DND-41 (cell line): ENCODE data around the gene RTP2.

Source experiments
- ATAC-seq: fragments of 200-7000 bp; cut with Tn5 transposase; 3 replicates; pipeline ENCODE4 v1.9.1; 2021; ENCODE audit warnings: low read depth; ENCODE audit not compliant: insufficient read depth
- DNase-seq: peaks from one replicate; pipeline ENCODE4 v3.0.0-alpha.2; 2020
- H2AFZ ChIP-seq: 2 replicates; pipeline ENCODE4 v1.6.0; 2012; ENCODE audit warnings: low read depth, low read length
- H3K27ac ChIP-seq: 2 replicates; pipeline ENCODE4 v1.5.1; 2012; ENCODE audit warnings: low read length, inconsistent platforms
- H3K27me3 ChIP-seq: fragments of 200-600 bp; sonication (generic); 2 replicates; pipeline ENCODE4 v1.6.0; 2012; ENCODE audit warnings: low read length, mild to moderate bottlenecking, inconsistent platforms; ENCODE audit not compliant: insufficient read depth, poor library complexity
- H3K36me3 ChIP-seq: 2 replicates; pipeline ENCODE4 v1.5.1; 2012; ENCODE audit warnings: low read length, inconsistent platforms; ENCODE audit not compliant: insufficient read depth
- H3K4me1 ChIP-seq: 2 replicates; pipeline ENCODE4 v1.5.1; 2012; ENCODE audit warnings: mild to moderate bottlenecking, low read length; ENCODE audit not compliant: insufficient read depth
- H3K4me2 ChIP-seq: 2 replicates; pipeline ENCODE4 v1.6.0; 2012; ENCODE audit warnings: mild to moderate bottlenecking, moderate library complexity, low read length, inconsistent platforms; ENCODE audit not compliant: insufficient read depth
- H3K4me3 ChIP-seq, 2 experiments: fragments of 200-600 bp in 1 of 2; shearing (Covaris generic) in 1 of 2; 2 replicates each; pipeline ENCODE4 v1.5.1; 2012 to 2016; ENCODE audit warnings: inconsistent platforms in 2 of 2, low read length in 2 of 2, mild to moderate bottlenecking in 2 of 2, low read depth in 1 of 2, moderate library complexity in 1 of 2
- H3K79me2 ChIP-seq: 2 replicates; pipeline ENCODE4 v1.6.0; 2012; ENCODE audit warnings: low read length, inconsistent platforms; ENCODE audit not compliant: insufficient read depth
- H3K9ac ChIP-seq: 2 replicates; pipeline ENCODE4 v1.6.0; 2012; ENCODE audit warnings: low read depth, mild to moderate bottlenecking, inconsistent platforms, low read length, moderate library complexity
- H3K9me3 ChIP-seq: 2 replicates; pipeline ENCODE4 v1.5.1; 2012; ENCODE audit warnings: low read length, moderate library complexity, mild to moderate bottlenecking, inconsistent platforms; ENCODE audit not compliant: insufficient read depth, severe bottlenecking
- H4K20me1 ChIP-seq: 2 replicates; pipeline ENCODE4 v1.6.0; 2012; ENCODE audit warnings: low read length; ENCODE audit not compliant: insufficient read depth
- EZH2 ChIP-seq: IDR thresholded peaks from 3 replicates; pipeline ENCODE4 v1.6.1; 2012; ENCODE audit warnings: borderline replicate concordance, low read depth, mild to moderate bottlenecking, moderate library complexity, low read length, inconsistent platforms; ENCODE audit not compliant: severe bottlenecking
- TF ChIP-seq, protein P1 (sequence below): IDR thresholded peaks from 2 replicates; pipeline ENCODE4 v1.5.1; 2012; ENCODE audit warnings: borderline replicate concordance, low read length, moderate library complexity, mild to moderate bottlenecking; ENCODE audit not compliant: poor library complexity, severe bottlenecking; ENCODE audit errors: extremely low read depth

The RTP2 gene

GRCh38 chr3:187719628-187720336 is 17.4 kb upstream of the RTP2 start:
- H3K4me2 ChIP-seq: no peak overlapping the region
- no peaks in the 10 kb centered on the region for H3K4me1 ChIP-seq
- no peak for DNase-seq
- no peak overlapping the region for H3K9ac ChIP-seq
- H3K79me2 ChIP-seq: no peaks in the 10 kb centered on the region
- H3K36me3 ChIP-seq: peaks cover 23% of the 10 kb centered on the region
- no peak for TF ChIP-seq EZH2
- TF ChIP-seq, protein P1, sequence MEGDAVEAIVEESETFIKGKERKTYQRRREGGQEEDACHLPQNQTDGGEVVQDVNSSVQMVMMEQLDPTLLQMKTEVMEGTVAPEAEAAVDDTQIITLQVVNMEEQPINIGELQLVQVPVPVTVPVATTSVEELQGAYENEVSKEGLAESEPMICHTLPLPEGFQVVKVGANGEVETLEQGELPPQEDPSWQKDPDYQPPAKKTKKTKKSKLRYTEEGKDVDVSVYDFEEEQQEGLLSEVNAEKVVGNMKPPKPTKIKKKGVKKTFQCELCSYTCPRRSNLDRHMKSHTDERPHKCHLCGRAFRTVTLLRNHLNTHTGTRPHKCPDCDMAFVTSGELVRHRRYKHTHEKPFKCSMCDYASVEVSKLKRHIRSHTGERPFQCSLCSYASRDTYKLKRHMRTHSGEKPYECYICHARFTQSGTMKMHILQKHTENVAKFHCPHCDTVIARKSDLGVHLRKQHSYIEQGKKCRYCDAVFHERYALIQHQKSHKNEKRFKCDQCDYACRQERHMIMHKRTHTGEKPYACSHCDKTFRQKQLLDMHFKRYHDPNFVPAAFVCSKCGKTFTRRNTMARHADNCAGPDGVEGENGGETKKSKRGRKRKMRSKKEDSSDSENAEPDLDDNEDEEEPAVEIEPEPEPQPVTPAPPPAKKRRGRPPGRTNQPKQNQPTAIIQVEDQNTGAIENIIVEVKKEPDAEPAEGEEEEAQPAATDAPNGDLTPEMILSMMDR: no peak
- no peak overlapping the region for H3K4me3 ChIP-seq
- H3K27me3 ChIP-seq: no peaks in the 10 kb centered on the region
- no peaks in the 10 kb centered on the region for H4K20me1 ChIP-seq
- no peak for ATAC-seq
- no peak overlapping the region for H3K27ac ChIP-seq
- no peak overlapping the region for H2AFZ ChIP-seq
- no peaks in the 10 kb centered on the region for H3K9me3 ChIP-seq

GRCh38 chr3:187718802-187719201 is 16.4 kb upstream of the RTP2 start:
- no peak for TF ChIP-seq EZH2
- TF ChIP-seq, protein P1: no peak
- no peak for ATAC-seq
- H4K20me1 ChIP-seq: no peaks in the 10 kb centered on the region

GRCh38 chr3:187717572-187717971 is 15.2 kb upstream of the RTP2 start:
- TF ChIP-seq, protein P1: no peak
- TF ChIP-seq EZH2: no peak
- no peak overlapping the region for H3K4me2 ChIP-seq

More at GRCh38 chr3:187718802-187719201, 16.4 kb upstream of the RTP2 start:
- H3K79me2 ChIP-seq: no peaks in the 10 kb centered on the region
- H3K9ac ChIP-seq: no peak overlapping the region
- H3K4me3 ChIP-seq: no peak overlapping the region
- H3K4me1 ChIP-seq: no peaks in the 10 kb centered on the region
- H3K4me2 ChIP-seq: no peak overlapping the region
- H2AFZ ChIP-seq: no peak overlapping the region
- no peak overlapping the region for H3K27ac ChIP-seq
- no peak for DNase-seq
- H3K9me3 ChIP-seq: no peaks in the 10 kb centered on the region
- peaks cover 15% of the 10 kb centered on the region; the same call in 1 of the 2 replicates for H3K36me3 ChIP-seq
- H3K27me3 ChIP-seq: no peaks in the 10 kb centered on the region

More at GRCh38 chr3:187717572-187717971, 15.2 kb upstream of the RTP2 start:
- DNase-seq (no peak), ATAC-seq (no peak)
- no peaks in the 10 kb centered on the region for H3K27me3 ChIP-seq
- peaks cover 10% of the 10 kb centered on the region; the same call in 1 of the 2 replicates for H3K36me3 ChIP-seq
- no peaks in the 10 kb centered on the region for H3K4me1 ChIP-seq
- H2AFZ ChIP-seq: no peak overlapping the region
- no peak overlapping the region for H3K9ac ChIP-seq
- no peaks in the 10 kb centered on the region for H3K79me2 ChIP-seq
- no peak overlapping the region for H3K27ac ChIP-seq
- no peaks in the 10 kb centered on the region for H3K9me3 ChIP-seq
- no peak overlapping the region for H3K4me3 ChIP-seq
- H4K20me1 ChIP-seq: no peaks in the 10 kb centered on the region
